Mesodermal cell (in vitro differentiated cells): Measurements from ENCODE around the gene RAD1.

Experiments used
- H3K27ac ChIP-seq: 2 replicates; pipeline ENCODE4 v1.7.0; 2013; ENCODE audit warnings: mild to moderate bottlenecking, low read depth, low read length, moderate library complexity; ENCODE audit not compliant: severe bottlenecking
- H3K36me3 ChIP-seq: 2 replicates; pipeline ENCODE4 v1.7.1; 2013; ENCODE audit warnings: mild to moderate bottlenecking, low read length, moderate library complexity; ENCODE audit not compliant: control insufficient read depth, insufficient read depth
- H3K4me1 ChIP-seq: one replicate; pipeline ENCODE4 v1.7.1; 2013; ENCODE audit warnings: mild to moderate bottlenecking, low read length; ENCODE audit not compliant: insufficient read depth, control insufficient read depth, poor library complexity, severe bottlenecking
- H3K4me3 ChIP-seq: 2 replicates; pipeline ENCODE4 v1.7.0; 2013; ENCODE audit warnings: low read length, control low read depth, mild to moderate bottlenecking; ENCODE audit not compliant: insufficient read depth, poor library complexity, severe bottlenecking; ENCODE audit errors: extremely low read depth
- H3K9me3 ChIP-seq: 2 replicates; pipeline ENCODE4 v1.7.1; 2013; ENCODE audit warnings: mild to moderate bottlenecking, low read length, moderate library complexity; ENCODE audit not compliant: control insufficient read depth
- WGBS, 2 experiments: methylation state at CpG; one replicate each; pipeline ENCODE4 v1.1.5; 2013; ENCODE audit warnings: missing lambda C conversion rate in 2 of 2; ENCODE audit not compliant: insufficient coverage in 2 of 2; 5-methylcytosine and 5-hydroxymethylcytosine counted together

RAD1 gene

DNA sequence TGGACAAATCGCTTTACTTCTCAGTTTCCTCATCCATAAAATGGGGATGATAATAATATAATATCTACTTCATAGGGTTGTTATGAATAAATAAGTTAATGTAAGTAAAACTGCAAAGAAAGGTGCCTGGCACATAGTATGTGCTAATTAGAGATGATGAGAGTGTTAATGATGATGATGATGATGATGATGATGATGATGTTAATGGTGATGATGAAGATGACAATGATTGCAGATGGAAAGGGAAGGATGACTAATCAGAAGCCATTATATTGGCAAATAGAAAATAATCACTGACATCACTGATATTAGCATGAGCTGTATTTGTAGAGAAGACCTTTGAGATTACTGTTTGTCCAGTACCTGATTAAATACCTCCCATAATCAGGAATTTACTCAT, 20.6 kb downstream of the RAD1 start:
- Histone ChIP-seq H3K9me3 (no peaks in the 10 kb centered on the region), H3K4me3 (no peak overlapping the region), H3K36me3 (no peaks in the 10 kb centered on the region), H3K4me1 (no peaks in the 10 kb centered on the region), H3K27ac (no peak overlapping the region)
- no CpG with 5 or more reads among the region's 1 CpG for WGBS, 2 experiments

DNA sequence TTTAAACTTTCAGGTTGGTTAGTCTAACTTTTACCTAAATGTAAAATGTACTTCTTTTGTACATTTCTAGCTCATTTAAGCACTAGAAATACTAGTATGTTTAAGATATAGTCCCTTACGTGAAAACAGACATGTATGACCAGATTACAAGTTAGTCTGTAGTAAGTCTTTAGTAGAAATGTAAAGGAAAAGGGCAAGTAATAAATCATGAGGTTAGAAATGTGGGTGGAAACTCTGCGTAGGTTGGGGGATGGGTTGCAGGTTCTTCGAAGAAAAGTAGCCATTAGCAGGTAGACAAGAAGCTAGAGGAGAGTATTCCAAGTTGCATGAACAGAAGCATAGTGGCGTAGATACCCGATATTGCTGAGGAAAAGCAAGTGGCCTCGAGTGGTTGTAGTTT, 22.9 kb downstream of the RAD1 start:
- Histone ChIP-seq H3K36me3 (no peaks in the 10 kb centered on the region), H3K4me1 (no peaks in the 10 kb centered on the region), H3K4me3 (no peak overlapping the region), H3K9me3 (no peaks in the 10 kb centered on the region), H3K27ac (no peak overlapping the region)
- 94 to 98% methylated on average over 6 of the region's 6 CpGs for WGBS, 2 experiments

GRCh38 chr5:34891981-34892380, 23.3 kb downstream of the RAD1 start:
- Histone ChIP-seq H3K36me3 (no peaks in the 10 kb centered on the region), H3K4me3 (no peak overlapping the region), H3K9me3 (no peaks in the 10 kb centered on the region), H3K27ac (no peak overlapping the region), H3K4me1 (no peaks in the 10 kb centered on the region)
- WGBS, 2 experiments = 93 to 100% methylated on average over 2 to 5 of the region's 5 CpGs

GRCh38 chr5:34889394-34889793, 25.9 kb downstream of the RAD1 start:
- Histone ChIP-seq H3K27ac (no peak overlapping the region), H3K36me3 (no peaks in the 10 kb centered on the region), H3K9me3 (no peaks in the 10 kb centered on the region), H3K4me3 (no peak overlapping the region), H3K4me1 (no peaks in the 10 kb centered on the region)
- 100% methylated on average over 1 of the region's 1 CpG; no CpG with 5 or more reads in 1 of the 2 experiments for whole genome bisulfite sequencing, 2 experiments

DNA sequence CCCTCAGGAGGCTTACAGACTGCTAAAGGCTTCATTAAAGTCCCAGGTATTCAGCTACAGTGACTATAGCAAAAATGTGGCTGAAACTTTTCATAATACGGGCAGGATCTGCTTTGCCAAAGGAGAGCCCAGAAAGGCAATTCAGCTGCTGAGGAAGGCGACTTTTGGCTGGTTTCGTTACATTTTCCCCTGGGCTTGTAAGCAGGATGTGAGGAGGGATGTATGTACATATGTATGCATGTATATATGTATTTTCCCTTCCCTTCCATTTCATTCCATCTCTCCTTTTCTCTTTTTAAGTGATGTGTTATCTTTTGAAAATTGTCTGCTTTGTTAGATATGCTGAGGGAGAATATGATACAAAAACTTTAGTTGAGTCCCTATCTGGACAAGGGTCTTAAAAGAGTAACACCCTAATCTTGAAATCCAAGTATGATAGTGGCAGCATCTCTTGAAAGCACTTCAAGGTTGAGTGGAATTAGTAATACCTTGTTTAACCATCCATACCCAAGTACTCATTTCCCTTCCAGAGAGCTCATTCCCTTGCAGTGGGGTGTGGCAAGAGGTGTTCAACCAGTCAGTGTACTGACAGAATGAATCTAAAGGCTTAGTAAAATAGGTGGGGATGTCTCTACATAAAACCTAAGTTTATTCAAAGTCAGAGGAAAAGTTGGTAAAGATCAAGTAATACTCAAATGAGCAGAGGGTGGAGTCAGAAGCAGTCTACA, 28.7 kb downstream of the RAD1 start:
- Histone ChIP-seq H3K4me3 (no peak overlapping the region), H3K36me3 (no peaks in the 10 kb centered on the region), H3K9me3 (no peaks in the 10 kb centered on the region), H3K4me1 (no peaks in the 10 kb centered on the region), H3K27ac (no peak overlapping the region)
- WGBS, 2 experiments = 100% methylated on average over 1 of the region's 3 CpGs

GRCh38 chr5:34881246-34881645, 34.1 kb downstream of the RAD1 start:
- Histone ChIP-seq H3K9me3 (no peaks in the 10 kb centered on the region), H3K27ac (no peak overlapping the region), H3K4me1 (no peaks in the 10 kb centered on the region), H3K4me3 (no peak overlapping the region), H3K36me3 (no peaks in the 10 kb centered on the region)

DNA sequence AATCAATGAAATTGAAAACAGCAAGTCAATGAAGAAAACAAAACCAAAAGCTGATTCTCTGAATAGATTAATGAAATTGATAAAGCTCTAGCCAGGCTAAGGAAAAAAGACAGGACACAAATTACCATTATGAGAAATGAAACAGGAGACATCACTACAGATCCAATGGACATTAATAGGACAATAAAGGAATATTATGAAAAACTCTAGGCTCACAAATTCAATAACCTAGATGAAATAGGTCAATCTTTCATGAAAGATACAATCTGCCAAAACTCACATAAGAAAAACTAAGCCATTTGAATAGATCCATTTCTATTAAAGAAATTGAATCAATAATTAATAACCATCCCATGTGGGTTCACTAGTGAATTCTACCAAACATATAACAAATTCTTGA, 39.0 kb downstream of the RAD1 start:
- Histone ChIP-seq H3K36me3 (no peaks in the 10 kb centered on the region), H3K27ac (no peak overlapping the region), H3K9me3 (no peaks in the 10 kb centered on the region), H3K4me3 (no peak overlapping the region), H3K4me1 (no peaks in the 10 kb centered on the region)

DNA sequence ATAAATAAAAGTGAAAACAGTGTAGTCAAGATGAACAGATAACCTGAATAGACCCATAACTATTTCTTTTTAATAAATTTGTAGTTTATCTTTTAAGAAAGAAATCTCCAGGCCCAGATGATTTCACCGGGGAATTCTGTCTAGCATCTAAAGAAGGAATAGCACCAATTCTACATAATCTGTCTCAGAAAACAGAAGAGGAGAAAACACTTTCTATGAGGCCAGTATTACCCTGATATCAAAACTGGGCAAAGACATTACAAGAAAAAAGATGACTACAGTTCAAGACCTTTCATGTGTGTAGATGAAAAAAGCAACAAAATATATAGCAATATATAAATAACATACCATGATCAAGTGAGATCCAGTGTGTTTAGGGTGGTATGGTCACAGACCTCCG, 44.9 kb downstream of the RAD1 start:
- H3K4me3 ChIP-seq = no peak overlapping the region
- WGBS, 2 experiments = 100% methylated on average over 1 of the region's 2 CpGs; no CpG with 5 or more reads in 1 of the 2 experiments
- H3K9me3 ChIP-seq = no peaks in the 10 kb centered on the region
- H3K27ac ChIP-seq = no peak overlapping the region
- H3K36me3 ChIP-seq = no peaks in the 10 kb centered on the region
- peaks cover 4% of the 10 kb centered on the region for H3K4me1 ChIP-seq

DNA sequence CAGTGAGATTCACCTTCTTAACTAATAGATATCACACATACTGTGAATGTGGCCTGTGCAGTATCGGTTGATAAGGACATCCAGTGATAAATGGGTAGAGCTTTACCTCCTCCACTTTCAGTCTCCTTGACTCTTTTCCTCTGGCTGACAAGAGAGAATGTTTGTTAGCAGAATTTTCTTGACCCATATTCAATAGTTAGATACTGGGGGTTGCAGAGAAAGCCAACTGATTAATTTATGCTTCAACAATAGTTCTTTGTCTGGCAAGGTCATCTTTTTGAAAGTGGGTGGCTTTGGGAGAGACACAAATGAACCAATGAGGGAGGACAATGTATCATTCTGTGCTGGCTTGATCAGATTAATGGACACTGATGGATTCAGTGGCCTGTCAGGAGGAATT, 46.0 kb downstream of the RAD1 start:
- Histone ChIP-seq H3K4me1 (peaks cover 4% of the 10 kb centered on the region), H3K36me3 (no peaks in the 10 kb centered on the region), H3K9me3 (no peaks in the 10 kb centered on the region), H3K4me3 (no peak overlapping the region), H3K27ac (no peak overlapping the region)
- no CpG with 5 or more reads among the region's 1 CpG for WGBS, 2 experiments

- Histone ChIP-seq H3K27ac (no peak overlapping the region), H3K4me1 (peaks cover 4% of the 10 kb centered on the region), H3K36me3 (no peaks in the 10 kb centered on the region), H3K4me3 (no peak overlapping the region), H3K9me3 (no peaks in the 10 kb centered on the region)
- WGBS, 2 experiments = 100% methylated on average over 1 of the region's 1 CpG; no CpG with 5 or more reads in 1 of the 2 experiments
Observed at GRCh38 chr5:34868791-34869190, 46.5 kb downstream of the RAD1 start.

DNA sequence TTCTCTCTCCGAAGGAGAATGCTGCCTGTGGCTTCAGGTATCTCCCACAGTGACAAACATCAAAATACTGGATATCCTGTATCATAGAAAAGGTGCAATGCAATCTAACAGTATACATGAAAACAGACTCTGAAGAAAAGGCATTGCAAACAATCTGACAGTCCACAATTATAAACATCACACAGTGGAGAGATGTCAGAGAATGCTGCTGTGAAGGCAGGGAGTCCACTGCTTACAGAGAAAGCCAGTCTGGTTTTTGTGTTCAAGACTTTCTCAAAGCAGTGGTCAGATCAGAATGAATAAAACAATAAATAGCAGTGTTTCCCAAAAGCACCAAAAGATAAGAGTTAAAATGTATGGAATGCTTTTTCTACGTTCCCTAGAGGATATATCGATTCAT, 47.6 kb downstream of the RAD1 start:
- WGBS, 2 experiments = no CpG with 5 or more reads among the region's 3 CpGs

More for the DNA sequence above, 47.6 kb downstream of the RAD1 start:
- Histone ChIP-seq H3K4me3 (no peak overlapping the region), H3K36me3 (no peaks in the 10 kb centered on the region), H3K9me3 (no peaks in the 10 kb centered on the region), H3K27ac (no peak overlapping the region), H3K4me1 (peaks cover 4% of the 10 kb centered on the region)
